Mesothelial cell of epicardium (in vitro differentiated cells): Measurements from ENCODE around the gene AKR1B1. TPM values are rescaled to one million over a fixed set of nuclear protein-coding genes. Genes with fewer than 3 reads are reported as not detected.

Experiments
- DNase-seq, 2 experiments: peaks; one replicate each; pipeline ENCODE4 v3.0.0; 2021; ENCODE audit warnings: low spot score in 2 of 2; ENCODE audit not compliant: unreplicated experiment in 2 of 2
- H3K27ac Mint-ChIP-seq: 2 replicates; pipeline ENCODE4 v1.8.0; 2021; ENCODE audit warnings: mixed read lengths
- H3K27me3 Mint-ChIP-seq: 2 replicates; pipeline ENCODE4 v1.8.0; 2021; ENCODE audit warnings: low read depth, mixed read lengths
- H3K36me3 Mint-ChIP-seq: 2 replicates; pipeline ENCODE4 v1.8.0; 2021; ENCODE audit warnings: mixed read lengths
- H3K4me1 Mint-ChIP-seq: 2 replicates; pipeline ENCODE4 v1.8.0; 2021; ENCODE audit warnings: mixed read lengths
- H3K4me3 Mint-ChIP-seq: 2 replicates; pipeline ENCODE4 v1.8.0; 2021; ENCODE audit warnings: mild to moderate bottlenecking, moderate library complexity, mixed read lengths
- H3K9me3 Mint-ChIP-seq: 2 replicates; pipeline ENCODE4 v1.8.0; 2021; ENCODE audit warnings: mixed read lengths
- CTCF ChIP-seq: fragments of 200-600 bp; sonication (generic); IDR thresholded peaks from one replicate; pipeline ENCODE4 v1.5.0; 2021; ENCODE audit warnings: antibody characterized with exemption; ENCODE audit not compliant: unreplicated experiment
- total RNA-seq: library from RNA; stranded (reverse); gene quantifications from 3 replicates; pipeline ENCODE4 v1.2.1, GENCODE V29; 2021

The AKR1B1 gene
- total RNA-seq = 91.9 to 97.5 TPM (median 95.8 TPM) in 3 replicates

DNA sequence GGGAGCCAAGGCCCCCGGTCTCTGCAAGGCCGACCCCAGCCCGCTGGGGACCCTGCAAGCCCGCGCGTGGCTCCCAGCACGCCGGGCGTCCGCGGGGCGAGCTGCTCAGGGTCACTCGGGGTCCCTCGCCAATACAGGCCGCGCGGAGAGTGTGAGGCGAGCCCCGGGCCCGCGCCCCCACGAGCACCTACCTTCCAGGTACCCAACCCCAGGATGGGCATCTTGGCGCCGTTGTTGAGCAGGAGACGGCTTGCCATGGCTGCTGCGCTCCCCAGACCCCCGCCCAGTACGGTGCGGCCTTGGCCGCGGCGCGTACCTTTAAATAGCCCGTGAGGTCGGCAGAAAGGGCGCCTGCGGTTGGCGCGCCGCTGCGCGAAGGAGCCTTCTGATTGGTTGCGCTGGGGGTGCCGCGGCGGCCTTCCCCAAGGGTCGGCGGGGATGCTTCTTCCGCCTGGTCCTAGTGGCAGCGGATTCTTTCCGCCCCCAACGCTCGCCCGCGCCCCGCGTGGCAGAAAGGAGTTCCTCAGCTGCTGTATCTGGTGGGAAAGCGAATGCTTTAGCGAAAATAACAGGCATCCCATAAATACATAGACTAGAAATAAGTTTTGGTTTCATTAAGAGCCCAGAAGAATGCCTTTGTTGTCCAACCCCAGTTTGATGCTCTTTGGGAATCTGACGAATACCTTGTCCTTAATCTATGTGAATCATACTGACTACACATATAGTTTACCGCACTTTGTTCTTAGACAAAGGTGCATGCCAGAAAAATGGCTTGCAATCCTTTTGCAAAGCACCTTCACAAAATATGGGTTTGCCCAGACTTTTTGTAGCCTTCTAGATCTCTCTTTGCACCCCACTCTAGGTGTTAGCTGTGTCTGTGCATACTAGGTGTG, at the start of gene AKR1B1:
TSS of gene AKR1B1 (minus strand) at position 295 of the 893 bp plus-strand sequence. CDS start at position 257, 38 bp downstream.
- H3K36me3 Mint-ChIP-seq = peaks cover 9% of the 10 kb centered on the region

GRCh38 chr7:134505856-134506255, 47.0 kb upstream of the AKR1B1 start:
- DNase-seq = no peak
- no peaks in the 10 kb centered on the region for H3K9me3 Mint-ChIP-seq
- no peaks in the 10 kb centered on the region for H3K36me3 Mint-ChIP-seq
- no peak overlapping the region for H3K4me3 Mint-ChIP-seq
- H3K27me3 Mint-ChIP-seq = peaks cover 8% of the 10 kb centered on the region
- H3K27ac Mint-ChIP-seq = no peak overlapping the region
- no peaks in the 10 kb centered on the region for H3K4me1 Mint-ChIP-seq
- no peak for TF ChIP-seq CTCF

More for the DNA sequence above, at the start of gene AKR1B1:
- H3K4me3 Mint-ChIP-seq = peak within 1 kb of the TSS; percentile 83
- no peaks in the 10 kb centered on the region for H3K27me3 Mint-ChIP-seq
- DNase-seq = peak; percentile 72 to 86
- peaks cover 3% of the 10 kb centered on the region for H3K9me3 Mint-ChIP-seq
- no peak for TF ChIP-seq CTCF
- peaks cover 18% of the 10 kb centered on the region for H3K4me1 Mint-ChIP-seq
- H3K27ac Mint-ChIP-seq = peak within 1 kb of the TSS; percentile 66

DNA sequence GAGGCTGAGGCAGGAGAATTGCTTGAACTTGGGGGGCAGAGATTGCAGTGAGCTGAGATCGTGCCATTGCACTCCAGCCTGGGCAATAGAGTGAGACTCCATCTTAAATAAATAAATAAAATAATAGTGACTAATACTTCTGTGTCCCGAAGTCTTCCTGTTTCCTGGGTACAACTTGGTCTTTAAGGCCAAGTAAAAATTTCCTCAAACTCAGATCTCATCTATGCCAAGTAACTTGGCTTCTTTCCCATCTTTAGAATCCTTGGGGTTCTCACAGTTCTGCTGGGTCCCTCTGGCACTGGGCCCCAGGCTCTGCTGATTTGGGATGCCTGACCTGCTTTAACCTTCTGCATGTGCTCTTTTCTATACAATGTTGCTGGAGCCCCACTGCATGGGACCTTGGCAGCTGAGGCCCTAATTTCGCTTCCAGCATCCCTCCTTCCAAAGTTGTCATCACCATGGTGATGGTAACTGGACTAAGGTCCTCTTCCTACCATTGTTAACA, 45.8 kb upstream of the AKR1B1 start:
- no peaks in the 10 kb centered on the region for H3K4me1 Mint-ChIP-seq
- no peak overlapping the region for H3K4me3 Mint-ChIP-seq
- H3K36me3 Mint-ChIP-seq = no peaks in the 10 kb centered on the region
- H3K27me3 Mint-ChIP-seq = peaks cover 13% of the 10 kb centered on the region
- no peak overlapping the region for H3K27ac Mint-ChIP-seq
- DNase-seq = no peak
- TF ChIP-seq CTCF = no peak
- H3K9me3 Mint-ChIP-seq = no peaks in the 10 kb centered on the region

DNA sequence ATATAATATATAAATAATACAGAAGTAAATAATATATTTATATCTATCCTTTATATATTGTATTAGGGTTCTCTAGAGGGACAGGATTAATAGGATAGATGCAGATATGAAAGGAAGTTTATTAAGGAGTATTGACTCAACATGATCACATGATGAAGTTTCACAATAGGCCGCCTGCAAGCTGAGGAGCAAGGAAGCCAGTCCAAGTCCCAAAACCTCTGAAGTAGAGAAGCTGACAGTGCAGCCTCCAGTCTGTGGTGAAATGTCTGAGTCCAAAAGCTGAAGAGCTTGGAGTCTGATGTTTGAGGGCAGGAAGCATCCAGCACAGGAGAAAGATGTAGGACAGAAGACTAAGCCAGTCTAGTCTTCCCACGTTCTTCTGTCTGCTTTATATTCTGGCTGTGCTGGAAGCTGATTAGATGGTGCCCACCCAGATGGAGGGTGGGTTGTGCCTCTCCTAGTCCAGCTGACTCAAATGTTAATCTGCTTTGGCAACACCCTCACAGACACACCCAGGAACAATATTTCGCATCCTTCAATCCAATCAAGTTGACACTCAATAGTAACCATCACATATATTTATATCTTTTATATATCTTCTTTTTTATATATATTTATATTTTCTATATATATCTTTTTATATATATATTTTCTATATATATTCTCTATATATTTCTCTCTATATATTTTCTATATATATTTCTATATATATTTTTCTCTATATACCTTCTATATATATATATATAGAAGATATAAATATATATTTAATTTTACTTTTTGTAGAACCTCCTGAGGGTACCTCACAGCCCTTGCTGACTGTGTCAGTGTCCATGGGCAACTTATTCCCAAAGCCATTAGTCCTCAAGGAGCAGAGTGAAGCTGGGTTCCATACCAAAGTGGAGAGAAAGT, 43.8 kb upstream of the AKR1B1 start:
- Mint-ChIP-seq H3K4me1 (no peaks in the 10 kb centered on the region), H3K36me3 (no peaks in the 10 kb centered on the region), H3K4me3 (no peak overlapping the region), H3K27ac (no peak overlapping the region), H3K27me3 (peaks cover 19% of the 10 kb centered on the region), H3K9me3 (no peaks in the 10 kb centered on the region)
- DNase-seq = no peak
- TF ChIP-seq CTCF = no peak

GRCh38 chr7:134500982-134501381, 42.1 kb upstream of the AKR1B1 start:
- TF ChIP-seq CTCF = no peak
- DNase-seq = no peak
- H3K27ac Mint-ChIP-seq = no peak overlapping the region
- no peak overlapping the region for H3K4me3 Mint-ChIP-seq
- H3K9me3 Mint-ChIP-seq = no peaks in the 10 kb centered on the region
- no peaks in the 10 kb centered on the region for H3K36me3 Mint-ChIP-seq
- H3K27me3 Mint-ChIP-seq = peaks cover 26% of the 10 kb centered on the region
- no peaks in the 10 kb centered on the region for H3K4me1 Mint-ChIP-seq
